Testis (tissue), 3 donors: ENCODE measurements around the gene FBXO11. TPM values are rescaled to one million over a fixed set of nuclear protein-coding genes. Genes with fewer than 3 reads are reported as not detected.
"Not testable (repeated sequence)": the region's sequence is repeated elsewhere in the genome, so short reads cannot be mapped to it uniquely, and the experiment has no call there.

Experiments
- DNase-seq: peaks from one replicate; pipeline ENCODE4 v3.0.0-alpha.2; 2019
- H3K27ac ChIP-seq, 2 donors: fragments of 200-600 bp; sonication (generic); one replicate each; pipeline ENCODE4 v1.5.1; 2019
- H3K27me3 ChIP-seq: fragments of 200-600 bp; sonication (generic); one replicate; pipeline ENCODE4 v1.5.1; 2019
- H3K36me3 ChIP-seq: fragments of 200-600 bp; sonication (generic); one replicate; pipeline ENCODE4 v1.5.1; 2017; ENCODE audit warnings: low read depth; ENCODE audit errors: missing control alignments
- H3K4me1 ChIP-seq: fragments of 200-600 bp; sonication (generic); one replicate; pipeline ENCODE4 v1.5.1; 2019
- H3K4me3 ChIP-seq, 2 donors: fragments of 200-600 bp; sonication (generic); one replicate each; pipeline ENCODE4 v1.5.1; 2017 to 2019
- H3K9me3 ChIP-seq: fragments of 200-600 bp; sonication (generic); one replicate; pipeline ENCODE4 v1.5.1; 2017
- POLR2A ChIP-seq: fragments of 450-650 bp; IDR thresholded peaks from one replicate; pipeline ENCODE4 v1.6.1; 2017; ENCODE audit warnings: antibody characterized with exemption, mild to moderate bottlenecking, moderate library complexity
- WGBS, 2 donors: methylation state at CpG; one replicate each; pipeline ENCODE4 v1.1.5; 2018; 5-methylcytosine and 5-hydroxymethylcytosine counted together
- intact Hi-C: fragments of 100-400 bp; cut with DNase I; formaldehyde crosslinking; loops from one replicate; pipeline ENCODE4 v1.15.1; 2023; ENCODE audit warnings: low total_unique reads
- polyA plus RNA-seq: library from polyadenylated mRNA; stranded (reverse); fragments of 350-450 nt; fragmentation: Illumina TruSeq; extraction: RNeasy Lipid Tissue Mini Kit (QIAGEN cat#74804); gene quantifications from one replicate; pipeline ENCODE4 v1.2.3, GENCODE V29; 2014; ENCODE audit warnings: low read depth, low replicate concordance; ENCODE audit not compliant: insufficient read depth
- total RNA-seq, 2 donors: library from RNA; depleted of rRNA; stranded (reverse); fragments of >200 nt; gene quantifications; one replicate each; pipeline ENCODE4 v1.2.3, GENCODE V29; 2016
- TF ChIP-seq, protein P1 (sequence below), 3 experiments: fragments of 450-650 bp in 2 of 3; fragments of 200-600 bp in 1 of 3; sonication (generic) in 1 of 3; IDR thresholded peaks; one replicate each; pipeline ENCODE4 v1.5.1; 2016 to 2019; ENCODE audit warnings: antibody characterized with exemption in 3 of 3, mild to moderate bottlenecking in 2 of 3, moderate library complexity in 1 of 3

The FBXO11 gene
- total and polyA plus RNA-seq, 3 donors from 2014 or later: 87.6 to 101 (median 96.0) TPM

DNA sequence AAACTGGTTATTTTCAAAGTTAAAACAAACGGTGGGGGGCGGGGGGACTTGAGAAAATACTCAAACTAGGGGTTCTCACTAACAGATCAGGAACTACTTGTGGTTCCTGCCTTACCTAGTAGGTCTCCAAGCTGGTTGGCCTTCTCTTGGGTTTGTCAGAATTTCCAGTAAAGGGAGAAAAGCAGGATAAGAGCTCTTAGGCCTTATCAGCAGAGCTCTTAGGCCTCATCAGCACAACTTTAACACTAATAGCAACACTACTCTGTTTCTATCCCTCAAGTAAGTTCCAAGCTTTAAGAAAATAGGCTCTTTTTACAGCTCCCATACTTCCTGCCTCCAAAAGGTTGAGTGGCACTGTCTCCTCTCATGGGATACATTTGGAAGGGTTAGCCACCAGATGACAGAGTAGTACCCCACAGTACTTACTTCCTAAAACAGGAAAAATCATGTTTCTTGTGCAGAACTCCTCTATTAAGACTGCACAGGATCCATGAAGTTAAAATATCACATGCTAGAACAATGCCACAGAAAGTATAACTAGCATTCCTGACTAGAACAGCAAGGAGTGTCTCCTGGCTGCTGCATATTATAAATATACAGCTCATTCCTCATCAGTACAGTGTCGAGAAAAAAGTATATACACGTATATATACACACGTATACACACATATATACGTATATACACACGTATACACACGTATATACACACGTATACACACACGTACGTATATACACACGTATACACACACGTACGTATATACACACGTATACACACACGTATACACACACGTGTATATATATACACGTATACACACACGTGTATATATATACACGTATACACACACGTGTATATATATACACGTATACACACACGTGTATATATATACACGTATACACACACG, 6.1 kb downstream of the FBXO11 start:
- DNase-seq: no peak
- 48 to 53% methylated on average over 24 to 25 of the region's 25 CpGs for WGBS, 2 donors
- Histone ChIP-seq H3K4me3 (no peak overlapping the region), H3K27me3 (no peaks in the 10 kb centered on the region), H3K4me1 (peaks cover 23% of the 10 kb centered on the region), H3K9me3 (no peaks in the 10 kb centered on the region), H3K27ac (peak overlapping the region in 1 of 2 donors; percentile 17), H3K36me3 (no peaks in the 10 kb centered on the region)
- TF ChIP-seq, protein P1, sequence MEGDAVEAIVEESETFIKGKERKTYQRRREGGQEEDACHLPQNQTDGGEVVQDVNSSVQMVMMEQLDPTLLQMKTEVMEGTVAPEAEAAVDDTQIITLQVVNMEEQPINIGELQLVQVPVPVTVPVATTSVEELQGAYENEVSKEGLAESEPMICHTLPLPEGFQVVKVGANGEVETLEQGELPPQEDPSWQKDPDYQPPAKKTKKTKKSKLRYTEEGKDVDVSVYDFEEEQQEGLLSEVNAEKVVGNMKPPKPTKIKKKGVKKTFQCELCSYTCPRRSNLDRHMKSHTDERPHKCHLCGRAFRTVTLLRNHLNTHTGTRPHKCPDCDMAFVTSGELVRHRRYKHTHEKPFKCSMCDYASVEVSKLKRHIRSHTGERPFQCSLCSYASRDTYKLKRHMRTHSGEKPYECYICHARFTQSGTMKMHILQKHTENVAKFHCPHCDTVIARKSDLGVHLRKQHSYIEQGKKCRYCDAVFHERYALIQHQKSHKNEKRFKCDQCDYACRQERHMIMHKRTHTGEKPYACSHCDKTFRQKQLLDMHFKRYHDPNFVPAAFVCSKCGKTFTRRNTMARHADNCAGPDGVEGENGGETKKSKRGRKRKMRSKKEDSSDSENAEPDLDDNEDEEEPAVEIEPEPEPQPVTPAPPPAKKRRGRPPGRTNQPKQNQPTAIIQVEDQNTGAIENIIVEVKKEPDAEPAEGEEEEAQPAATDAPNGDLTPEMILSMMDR (IDR thresholded peaks at IDR 0.05): no peak
- no peak for TF ChIP-seq POLR2A
- intact Hi-C loops: no loop called here

DNA sequence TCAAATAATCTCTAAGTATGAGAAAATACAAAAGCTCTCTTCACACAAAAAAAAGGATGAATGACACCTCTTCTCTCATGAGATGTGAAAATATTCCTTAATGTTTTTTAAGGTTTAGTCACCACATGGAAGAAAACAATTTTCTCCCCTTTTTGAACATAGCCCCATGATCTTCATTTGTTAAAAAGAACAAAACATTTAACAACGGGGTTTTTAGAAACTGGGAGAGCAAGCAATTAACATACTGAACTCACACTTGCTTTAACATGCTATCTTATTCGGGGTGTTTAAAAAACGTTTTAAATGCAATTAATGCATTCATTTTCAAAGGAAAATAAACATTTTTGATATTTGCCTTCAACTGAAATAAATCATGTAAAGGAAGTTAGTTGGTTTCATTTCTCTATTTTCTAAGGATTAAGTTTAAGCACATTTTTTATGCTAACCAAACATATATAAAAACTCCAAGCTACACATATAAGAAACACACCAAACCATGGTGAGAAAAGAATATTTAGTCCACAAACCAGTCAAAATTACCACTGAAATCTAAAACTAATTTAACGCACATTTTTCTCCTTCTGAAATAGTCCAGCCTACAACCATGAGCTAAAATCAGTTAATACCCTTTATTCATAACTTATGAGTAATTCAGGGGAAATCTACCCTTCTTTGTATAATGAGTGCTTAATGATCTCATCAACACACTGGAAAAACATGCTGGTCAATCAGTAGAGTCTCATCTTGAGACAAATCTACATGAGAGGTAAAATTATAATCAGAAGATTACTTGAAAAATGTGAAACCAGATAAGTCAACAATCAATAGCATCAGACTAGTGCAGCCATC, 8.2 kb downstream of the FBXO11 start:
- no peak for DNase-seq
- H3K27ac ChIP-seq: no peak overlapping the region
- H3K27me3 ChIP-seq: no peaks in the 10 kb centered on the region
- peaks cover 25% of the 10 kb centered on the region for H3K4me1 ChIP-seq
- no peaks in the 10 kb centered on the region for H3K36me3 ChIP-seq
- WGBS, 2 donors: 31 to 36% methylated on average over 4 of the region's 4 CpGs
- intact Hi-C loops: no loop called here
- no peaks in the 10 kb centered on the region for H3K9me3 ChIP-seq
- TF ChIP-seq, protein P1 (IDR thresholded peaks at IDR 0.05): no peak
- no peak for TF ChIP-seq POLR2A
- no peak overlapping the region for H3K4me3 ChIP-seq

GRCh38 chr2:47897191-47897882, 9.0 kb downstream of the FBXO11 start:
- WGBS, 2 donors: 79 to 80% methylated on average over 5 of the region's 5 CpGs
- intact Hi-C loops, H3K27me3 ChIP-seq, H3K36me3 ChIP-seq, H3K9me3 ChIP-seq, DNase-seq, H3K27ac ChIP-seq, H3K4me3 ChIP-seq: not testable (repeated sequence)
- peaks cover 22% of the 10 kb centered on the region for H3K4me1 ChIP-seq

DNA sequence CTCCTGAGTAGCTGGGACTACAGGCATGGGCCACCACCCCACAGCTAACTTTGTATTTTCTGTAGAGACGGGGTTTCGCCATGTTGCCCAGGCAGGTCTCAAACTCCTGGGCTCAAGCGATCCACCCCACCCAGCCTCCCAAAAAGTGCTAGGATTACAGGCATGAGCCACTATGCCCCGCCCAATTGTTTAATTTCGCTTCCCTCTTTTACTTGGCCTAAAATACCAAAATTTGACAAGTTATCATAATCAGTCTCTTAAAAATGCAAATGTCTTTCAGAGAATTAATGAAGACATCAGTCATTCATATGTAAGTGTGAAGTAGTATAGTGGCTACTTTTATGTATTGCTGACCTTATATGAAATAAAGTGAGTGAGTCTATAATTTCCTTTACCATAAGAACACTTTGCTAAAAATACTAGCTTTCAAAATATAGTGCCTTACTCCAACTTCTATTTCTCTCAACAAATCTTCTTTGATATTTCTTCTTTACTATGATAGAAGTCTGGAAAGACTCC, 9.8 kb downstream of the FBXO11 start:
- Histone ChIP-seq H3K27ac (no peak overlapping the region), H3K27me3 (no peaks in the 10 kb centered on the region), H3K4me1 (peaks cover 18% of the 10 kb centered on the region), H3K9me3 (no peaks in the 10 kb centered on the region), H3K4me3 (no peak overlapping the region), H3K36me3 (no peaks in the 10 kb centered on the region)
- TF ChIP-seq, protein P1 (IDR thresholded peaks at IDR 0.05): no peak
- TF ChIP-seq POLR2A: no peak
- intact Hi-C loops: no loop called here
- 89 to 97% methylated on average over 5 of the region's 5 CpGs for WGBS, 2 donors
- DNase-seq: no peak
